ENCODE data around the gene ZNF410. TPM values are rescaled to one million over a fixed set of nuclear protein-coding genes. Genes with fewer than 3 reads are reported as not detected.

ZNF410 gene
- total RNA-seq, 1 experiment from 2014 or later = 28.1 TPM

DNA sequence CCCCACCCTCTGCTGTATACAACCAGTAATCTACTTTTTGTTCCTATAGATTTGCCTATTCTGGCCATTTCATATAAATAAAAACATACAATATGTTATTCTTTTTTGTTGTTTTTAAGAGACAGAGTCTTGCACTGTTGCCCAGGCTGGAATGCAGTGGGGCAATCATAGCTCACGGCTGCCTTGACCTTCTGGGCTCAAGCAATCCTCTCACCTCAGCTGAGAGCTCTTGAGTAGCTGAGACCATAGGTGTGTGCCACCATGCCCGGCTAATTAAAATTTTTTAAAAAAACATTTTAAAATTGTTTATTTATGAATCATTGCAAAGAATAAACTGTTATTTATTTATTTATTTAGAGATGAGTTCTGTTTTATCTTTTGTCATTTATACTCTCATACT, 23.4 kb upstream of the ZNF410 start:
- H3K27ac ChIP-seq (ENCODE audit: insufficient read length, low read depth, low read length) = no peak overlapping the region
- Mint-ChIP-seq H3K4me3 (no peak overlapping the region), H3K36me3 (ENCODE audit: insufficient read depth in 1 of 3, low read depth in 3 of 3) (peaks cover 8 to 45% (median 34%) of the 10 kb centered on the region in 3 experiments; a peak in 6 of 7 replicates), H3K27ac (no peak overlapping the region), H3K27me3 (ENCODE audit: low read depth) (no peaks in the 10 kb centered on the region), H3K4me1 (no peaks in the 10 kb centered on the region), H3K9me3 (no peaks in the 10 kb centered on the region)
- H3K4me2 ChIP-seq (ENCODE audit: insufficient read depth, insufficient read length, low read length) = no peak overlapping the region
- no peaks in the 10 kb centered on the region for H4K20me1 ChIP-seq (ENCODE audit: control insufficient read depth, insufficient read depth, insufficient read length)
- WGBS (ENCODE audit: extremely low coverage, insufficient read length, low lambda C conversion rate) = no CpG with 5 or more reads among the region's 2 CpGs
- no peak overlapping the region for H3K14ac ChIP-seq (ENCODE audit: insufficient read depth, low read length)
- H3K4me1 ChIP-seq (ENCODE audit: insufficient read depth, low read length) = no peaks in the 10 kb centered on the region
- no peak overlapping the region for H4K91ac ChIP-seq (ENCODE audit: insufficient read length, low read depth, low read length)
- no peak overlapping the region for H2BK20ac ChIP-seq (ENCODE audit: low read depth, low read length, poor library complexity, severe bottlenecking)
- no peak overlapping the region for H2AK5ac ChIP-seq (ENCODE audit: insufficient read length, low read length)
- DNase-seq = no peak
- no peak overlapping the region for H2BK120ac ChIP-seq (ENCODE audit: low read depth, low read length, poor library complexity, severe bottlenecking)
- no peaks in the 10 kb centered on the region for H3K79me2 ChIP-seq (ENCODE audit: insufficient read depth, low read length)
- H3K23me2 ChIP-seq (ENCODE audit: insufficient read length, low read depth, low read length, poor library complexity, severe bottlenecking) = no peaks in the 10 kb centered on the region
- H2BK15ac ChIP-seq (ENCODE audit: low read depth, low read length) = no peak overlapping the region
- no peak overlapping the region for H3K4ac ChIP-seq (ENCODE audit: low read depth, low read length)
- H2AFZ ChIP-seq (ENCODE audit: low read length) = no peak overlapping the region
- no peak overlapping the region for H2BK5ac ChIP-seq (ENCODE audit: insufficient read length, low read length)
- H3K18ac ChIP-seq (ENCODE audit: insufficient read length, low read depth, low read length) = no peak overlapping the region
- H3T11ph ChIP-seq (ENCODE audit: low read length) = no peak overlapping the region
- H3K9ac ChIP-seq (ENCODE audit: extremely low read depth, insufficient read length, low read length) = no peak overlapping the region
- H4K5ac ChIP-seq (ENCODE audit: insufficient read length, low read depth, low read length) = no peak overlapping the region
- no peak overlapping the region for H2BK12ac ChIP-seq (ENCODE audit: insufficient read length, low read depth, low read length)
- H4K8ac ChIP-seq (replicated peaks; ENCODE audit: insufficient read length, low read depth, low read length) = no peak overlapping the region
- H3K27me3 ChIP-seq (ENCODE audit: insufficient read depth, low read length) = no peaks in the 10 kb centered on the region
- H3K23ac ChIP-seq (ENCODE audit: insufficient read length, low read depth, low read length) = no peak overlapping the region
- H3K9me3 ChIP-seq (ENCODE audit: control insufficient read depth, low read depth, low read length) = no peaks in the 10 kb centered on the region
- TF ChIP-seq CTCF (conservative IDR thresholded peaks at IDR 0.05) = no peak
- no peaks in the 10 kb centered on the region for H3K79me1 ChIP-seq (ENCODE audit: insufficient read depth, low read depth, low read length, poor library complexity, severe bottlenecking)
- no peak overlapping the region for H3K56ac ChIP-seq (ENCODE audit: insufficient read length, low read depth, low read length)
